ENCODE data around the gene TREM1. TPM values are rescaled to one million over a fixed set of nuclear protein-coding genes. Genes with fewer than 3 reads are reported as not detected.

The TREM1 gene
- total RNA-seq, 1 donor = 0.36 TPM

- H3K4me3 ChIP-seq (ENCODE audit: low read depth, low read length) = no peak overlapping the region
- TF ChIP-seq CTCF (IDR thresholded peaks at IDR 0.05; ENCODE audit: insufficient read depth, low read length) = no peak
- no peak for DNase-seq (ENCODE audit: low read depth)
Measured at GRCh38 chr6:41263267-41263666, 23.2 kb downstream of the TREM1 start.

GRCh38 chr6:41262401-41262800 lies 24.1 kb downstream of the TREM1 start:
- DNase-seq (ENCODE audit: low read depth) = no peak
- H3K4me3 ChIP-seq (ENCODE audit: low read depth, low read length) = no peak overlapping the region
- TF ChIP-seq CTCF (IDR thresholded peaks at IDR 0.05; ENCODE audit: insufficient read depth, low read length) = no peak

GRCh38 chr6:41258196-41258493 lies 28.3 kb downstream of the TREM1 start:
- no peak for TF ChIP-seq CTCF (IDR thresholded peaks at IDR 0.05; ENCODE audit: insufficient read depth, low read length)
- no peak for DNase-seq (ENCODE audit: low read depth)
- no peak overlapping the region for H3K4me3 ChIP-seq (ENCODE audit: low read depth, low read length)

GRCh38 chr6:41257369-41258195 lies 28.9 kb downstream of the TREM1 start:
- no peak for TF ChIP-seq CTCF (IDR thresholded peaks at IDR 0.05; ENCODE audit: insufficient read depth, low read length)
- DNase-seq (ENCODE audit: low read depth) = peak; percentile 66
- H3K4me3 ChIP-seq (ENCODE audit: low read depth, low read length) = no peak overlapping the region

GRCh38 chr6:41256383-41256782 lies 30.1 kb downstream of the TREM1 start:
- no peak overlapping the region for H3K4me3 ChIP-seq (ENCODE audit: low read depth, low read length)
- DNase-seq (ENCODE audit: low read depth) = no peak
- no peak for TF ChIP-seq CTCF (IDR thresholded peaks at IDR 0.05; ENCODE audit: insufficient read depth, low read length)

GRCh38 chr6:41255638-41256246 lies 30.7 kb downstream of the TREM1 start:
- H3K4me3 ChIP-seq (ENCODE audit: low read depth, low read length) = no peak overlapping the region

More at GRCh38 chr6:41255638-41256246, 30.7 kb downstream of the TREM1 start:
- no peak for DNase-seq (ENCODE audit: low read depth)
- TF ChIP-seq CTCF (IDR thresholded peaks at IDR 0.05; ENCODE audit: insufficient read depth, low read length) = no peak

All from fibroblast of the aortic adventitia (primary cell).